Urinary bladder (tissue), 4 donors: ENCODE measurements around the gene KRT77. TPM values are rescaled to one million over a fixed set of nuclear protein-coding genes. Genes with fewer than 3 reads are reported as not detected.
"Not testable (repeated sequence)": the region's sequence is repeated elsewhere in the genome, so short reads cannot be mapped to it uniquely, and the experiment has no call there.

ENCODE experiments used
- DNase-seq: peaks from one replicate; pipeline ENCODE4 v3.0.0-alpha.2; 2015; ENCODE audit errors: extremely low spot score
- H3K27ac ChIP-seq: one replicate; pipeline ENCODE4 v1.5.1; 2013; ENCODE audit warnings: low read depth, mild to moderate bottlenecking, moderate library complexity
- H3K36me3 ChIP-seq: one replicate; pipeline ENCODE4 v1.6.1; 2013; ENCODE audit warnings: mild to moderate bottlenecking, moderate library complexity; ENCODE audit not compliant: insufficient read depth
- H3K4me1 ChIP-seq: one replicate; pipeline ENCODE4 v1.6.1; 2013; ENCODE audit warnings: mild to moderate bottlenecking, moderate library complexity; ENCODE audit not compliant: insufficient read depth
- H3K4me3 ChIP-seq: one replicate; pipeline ENCODE4 v1.5.1; 2013; ENCODE audit warnings: low read depth, low read length
- WGBS: extraction: QIAGEN DNeasy Blood & Tissue Kit; methylation state at CpG from one replicate; pipeline ENCODE4 v1.1.7; 2013; 5-methylcytosine and 5-hydroxymethylcytosine counted together
- polyA plus RNA-seq: library from polyadenylated mRNA; stranded (reverse); fragments of 200-250 nt; gene quantifications from one replicate; pipeline ENCODE4 v1.2.3, GENCODE V29; 2013
- total RNA-seq: library from RNA; depleted of rRNA; stranded (reverse); fragments of >200 nt; gene quantifications from one replicate; pipeline ENCODE4 v1.2.3, GENCODE V29; 2014
- donor health status: healthy with polysubstance abuse.
- donor health status: healthy.

KRT77 gene
- total and polyA plus RNA-seq, 2 donors: not detected

GRCh38 chr12:52673713-52674432 lies 29.5 kb downstream of the KRT77 start:
- H3K27ac ChIP-seq: no peak overlapping the region
- H3K4me3 ChIP-seq: no peak overlapping the region
- H3K36me3 ChIP-seq: no peaks in the 10 kb centered on the region
- WGBS: 75% methylated on average over 3 of the region's 3 CpGs
- no peak for DNase-seq
- H3K4me1 ChIP-seq: no peaks in the 10 kb centered on the region

- no peak for DNase-seq
- WGBS: 34% methylated on average over 5 of the region's 5 CpGs
- Histone ChIP-seq H3K36me3 (no peaks in the 10 kb centered on the region), H3K27ac (no peak overlapping the region), H3K4me1 (no peaks in the 10 kb centered on the region), H3K4me3 (no peak overlapping the region)
These were observed 30.1 kb downstream of the KRT77 start for GRCh38 chr12:52673217-52673616.

GRCh38 chr12:52672321-52672933 lies 30.9 kb downstream of the KRT77 start:
- Histone ChIP-seq H3K4me3 (no peak overlapping the region), H3K4me1 (no peaks in the 10 kb centered on the region), H3K27ac (no peak overlapping the region), H3K36me3 (no peaks in the 10 kb centered on the region)
- WGBS: 67% methylated on average over 2 of the region's 2 CpGs
- no peak for DNase-seq

GRCh38 chr12:52670961-52671360 lies 32.4 kb downstream of the KRT77 start:
- no peak for DNase-seq
- H3K4me3 ChIP-seq: no peak overlapping the region
- no peaks in the 10 kb centered on the region for H3K36me3 ChIP-seq
- WGBS: 93% methylated on average over 3 of the region's 3 CpGs
- no peaks in the 10 kb centered on the region for H3K4me1 ChIP-seq
- no peak overlapping the region for H3K27ac ChIP-seq

- 91% methylated on average over 4 of the region's 4 CpGs for WGBS
- Histone ChIP-seq H3K4me1 (no peaks in the 10 kb centered on the region), H3K36me3 (no peaks in the 10 kb centered on the region)
These were observed 32.8 kb downstream of the KRT77 start for GRCh38 chr12:52670506-52670905.

GRCh38 chr12:52669941-52670340 lies 33.4 kb downstream of the KRT77 start:
- H3K36me3 ChIP-seq, DNase-seq, H3K27ac ChIP-seq, H3K4me3 ChIP-seq, H3K4me1 ChIP-seq: not testable (repeated sequence)
- WGBS: 96% methylated on average over 3 of the region's 3 CpGs

More at GRCh38 chr12:52670506-52670905, 32.8 kb downstream of the KRT77 start:
- H3K27ac ChIP-seq: no peak overlapping the region
- no peak overlapping the region for H3K4me3 ChIP-seq
- DNase-seq: no peak

- Histone ChIP-seq H3K4me3 (no peak overlapping the region), H3K4me1 (no peaks in the 10 kb centered on the region), H3K27ac (no peak overlapping the region), H3K36me3 (no peaks in the 10 kb centered on the region)
- DNase-seq: no peak
These were observed 33.9 kb downstream of the KRT77 start for GRCh38 chr12:52669426-52669825.

- Histone ChIP-seq H3K27ac (no peak overlapping the region), H3K4me1 (no peaks in the 10 kb centered on the region), H3K4me3 (no peak overlapping the region), H3K36me3 (no peaks in the 10 kb centered on the region)
- 83% methylated on average over 7 of the region's 7 CpGs for WGBS
- no peak for DNase-seq
These were observed 35.4 kb downstream of the KRT77 start for GRCh38 chr12:52667931-52668330.

- no peaks in the 10 kb centered on the region for H3K36me3 ChIP-seq
- H3K27ac ChIP-seq: no peak overlapping the region
- 73% methylated on average over 9 of the region's 9 CpGs for WGBS
- no peaks in the 10 kb centered on the region for H3K4me1 ChIP-seq
- DNase-seq: no peak
- H3K4me3 ChIP-seq: no peak overlapping the region
These were observed 35.8 kb downstream of the KRT77 start for GRCh38 chr12:52667509-52667908.

GRCh38 chr12:52666471-52666870 lies 36.9 kb downstream of the KRT77 start:
- 90% methylated on average over 3 of the region's 3 CpGs for WGBS
- Histone ChIP-seq H3K4me1 (no peaks in the 10 kb centered on the region), H3K36me3 (no peaks in the 10 kb centered on the region), H3K27ac (no peak overlapping the region), H3K4me3 (no peak overlapping the region)
- DNase-seq: no peak

- Histone ChIP-seq H3K27ac (no peak overlapping the region), H3K36me3 (no peaks in the 10 kb centered on the region)
These were observed 39.9 kb downstream of the KRT77 start for GRCh38 chr12:52663420-52663819.

GRCh38 chr12:52662918-52663229 lies 40.5 kb downstream of the KRT77 start:
- no peak for DNase-seq
- no peak overlapping the region for H3K27ac ChIP-seq
- H3K4me3 ChIP-seq: no peak overlapping the region
- H3K4me1 ChIP-seq: no peaks in the 10 kb centered on the region
- no peaks in the 10 kb centered on the region for H3K36me3 ChIP-seq

More at GRCh38 chr12:52663420-52663819, 39.9 kb downstream of the KRT77 start:
- DNase-seq: no peak
- H3K4me3 ChIP-seq: no peak overlapping the region
- H3K4me1 ChIP-seq: no peaks in the 10 kb centered on the region

- no peak for DNase-seq
- no peak overlapping the region for H3K4me3 ChIP-seq
- 85% methylated on average over 10 of the region's 10 CpGs for WGBS
- no peaks in the 10 kb centered on the region for H3K4me1 ChIP-seq
- no peaks in the 10 kb centered on the region for H3K36me3 ChIP-seq
- H3K27ac ChIP-seq: no peak overlapping the region
These were observed 41.0 kb downstream of the KRT77 start for GRCh38 chr12:52662093-52662917.

GRCh38 chr12:52661668-52662067 lies 41.7 kb downstream of the KRT77 start:
- Histone ChIP-seq H3K4me3 (no peak overlapping the region), H3K36me3 (no peaks in the 10 kb centered on the region), H3K27ac (no peak overlapping the region), H3K4me1 (no peaks in the 10 kb centered on the region)
- 89% methylated on average over 3 of the region's 3 CpGs for WGBS
- no peak for DNase-seq
